Caki2 (cell line): Measurements from ENCODE around the gene CCNL1. TPM values are rescaled to one million over a fixed set of nuclear protein-coding genes. Genes with fewer than 3 reads are reported as not detected.
"Not testable (repeated sequence)": the region's sequence is repeated elsewhere in the genome, so short reads cannot be mapped to it uniquely, and the experiment has no call there.

Experiments
- DNase-seq: peaks from one replicate; pipeline ENCODE4 v3.0.0-alpha.2; 2015; ENCODE audit warnings: low read depth
- in situ Hi-C: cut with HindIII; loops from 2 replicates; pipeline ENCODE4 v1.10.0; 2016; ENCODE audit warnings: low sequenced_read_pairs, low pct_unique_long_range_greater_than_20kb, mixed read lengths
- total RNA-seq: library from RNA; depleted of rRNA; stranded (reverse); fragments of >200 nt; shearing (Covaris generic); gene quantifications from 2 replicates; pipeline ENCODE4 v1.2.3, GENCODE V29; 2014; ENCODE audit warnings: low replicate concordance; rRNA removed

The CCNL1 gene
- 31.0 and 69.5 TPM in 2 replicates for total RNA-seq

GRCh38 chr3:157159762-157160657 is at the start of gene CCNL1:
CCNL1 (minus strand) TSS chr3:157160147; CDS start chr3:157160094, 53 bp downstream.
- peak; percentile 98 for DNase-seq
- in situ Hi-C loops: no loop called here

GRCh38 chr3:157204880-157205279 is 44.9 kb upstream of the CCNL1 start:
- in situ Hi-C loops: no loop called here
- no peak for DNase-seq

GRCh38 chr3:157204431-157204830 is 44.5 kb upstream of the CCNL1 start:
- in situ Hi-C loops: no loop called here
- peak; percentile 31 for DNase-seq

GRCh38 chr3:157201648-157202278 is 41.8 kb upstream of the CCNL1 start:
- DNase-seq: peak; percentile 20
- in situ Hi-C loops: no loop called here

GRCh38 chr3:157199841-157200240 is 39.9 kb upstream of the CCNL1 start:
- DNase-seq: no peak
- in situ Hi-C loops: no loop called here

GRCh38 chr3:157195965-157196364 is 36.0 kb upstream of the CCNL1 start:
- in situ Hi-C loops: no loop called here
- DNase-seq: no peak

- in situ Hi-C loops: not testable (repeated sequence)
Measured at GRCh38 chr3:157191149-157191548, 31.2 kb upstream of the CCNL1 start.

GRCh38 chr3:157190380-157190872 is 30.5 kb upstream of the CCNL1 start:
- in situ Hi-C loops: no loop called here

More at GRCh38 chr3:157191149-157191548, 31.2 kb upstream of the CCNL1 start:
- DNase-seq: not testable (repeated sequence)

GRCh38 chr3:157188391-157188790 is 28.4 kb upstream of the CCNL1 start:
- DNase-seq: no peak
- in situ Hi-C loops: no loop called here

More at GRCh38 chr3:157190380-157190872, 30.5 kb upstream of the CCNL1 start:
- DNase-seq: no peak

- no peak for DNase-seq
- in situ Hi-C loops: no loop called here
Measured at GRCh38 chr3:157182879-157183278, 22.9 kb upstream of the CCNL1 start.

GRCh38 chr3:157180262-157180661 is 20.3 kb upstream of the CCNL1 start:
- in situ Hi-C loops: no loop called here
- DNase-seq: no peak

GRCh38 chr3:157179365-157179803 is 19.4 kb upstream of the CCNL1 start:
- in situ Hi-C loops: no loop called here
- no peak for DNase-seq

- in situ Hi-C loops, DNase-seq: not testable (repeated sequence)
Measured at GRCh38 chr3:157178503-157179364, 18.8 kb upstream of the CCNL1 start.

- DNase-seq, in situ Hi-C loops: not testable (repeated sequence)
Measured at GRCh38 chr3:157177801-157178453, 18.0 kb upstream of the CCNL1 start.

GRCh38 chr3:157176934-157177333 is 17.0 kb upstream of the CCNL1 start:
- in situ Hi-C loops: no loop called here
- no peak for DNase-seq

- in situ Hi-C loops: no loop called here
Measured at GRCh38 chr3:157175691-157176507, 16.0 kb upstream of the CCNL1 start.

More at GRCh38 chr3:157175691-157176507, 16.0 kb upstream of the CCNL1 start:
- peak; percentile 38 for DNase-seq
